Caco-2 (cell line): ENCODE data around the gene YWHAH. TPM values are rescaled to one million over a fixed set of nuclear protein-coding genes. Genes with fewer than 3 reads are reported as not detected.

Experiments
- Bru-seq: library from RNA; stranded (reverse); fragments of 400-500 nt; gene quantifications from one replicate; lab custom pipeline; 2021; lab: Mats Ljungman, UMichigan
- BruChase-seq, 2 experiments: library from RNA; stranded (reverse); fragments of 400-500 nt; gene quantifications; one replicate each; lab custom pipeline; 2021; lab: Mats Ljungman, UMichigan
- BruUV-seq: library from RNA; stranded (reverse); fragments of 400-500 nt; replicated peaks from 2 replicates; lab custom pipeline; 2021; lab: Mats Ljungman, UMichigan
- CTCF ChIA-PET: fragments of 300-600 bp; sonication (Branson Sonifier 250); formaldehyde crosslinking; loops from one replicate; lab custom pipeline; 2022; ENCODE audit warnings: antibody characterized with exemption; lab: Charles Lee
- POLR2A ChIA-PET: fragments of 300-600 bp; sonication (Branson Sonifier 250); formaldehyde crosslinking; loops from one replicate; lab custom pipeline; 2022; ENCODE audit warnings: antibody characterized with exemption; lab: Charles Lee
- DNase-seq, 2 experiments: peaks; one replicate each; pipeline versions ENCODE4 v3.0.0 to v3.0.0-alpha.2; 2020 to 2022
- H3K27me3 ChIP-seq: replicated peaks from 2 replicates; pipeline ENCODE4 v1.6.0; 2011; ENCODE audit warnings: low read length; ENCODE audit not compliant: control insufficient read depth, insufficient read depth
- H3K36me3 ChIP-seq: 2 replicates; pipeline ENCODE4 v1.5.1; 2011; ENCODE audit warnings: low read length; ENCODE audit not compliant: control insufficient read depth, insufficient read depth
- H3K4me1 ChIP-seq: fragments of 250-450 bp; sonication (Bioruptor Pico); 2 replicates; pipeline ENCODE4 v1.5.1; 2020; ENCODE audit warnings: mild to moderate bottlenecking
- H3K4me3 ChIP-seq: 2 replicates; pipeline ENCODE4 v1.5.1; 2011; ENCODE audit warnings: low read depth, mild to moderate bottlenecking, control low read depth, low read length
- H3K9me3 ChIP-seq: fragments of 250-450 bp; sonication (Bioruptor Pico); 2 replicates; pipeline ENCODE4 v1.5.1; 2020; ENCODE audit warnings: mild to moderate bottlenecking, moderate library complexity
- H3K27ac Mint-ChIP-seq: one replicate; pipeline ENCODE4 v1.8.0; 2022; ENCODE audit warnings: mixed read lengths; ENCODE audit not compliant: unreplicated experiment
- H3K27me3 Mint-ChIP-seq: one replicate; pipeline ENCODE4 v1.8.0; 2022; ENCODE audit warnings: mixed read lengths; ENCODE audit not compliant: insufficient read depth, unreplicated experiment
- H3K36me3 Mint-ChIP-seq: one replicate; pipeline ENCODE4 v1.8.0; 2022; ENCODE audit warnings: mild to moderate bottlenecking, mixed read lengths; ENCODE audit not compliant: insufficient read depth, unreplicated experiment
- H3K4me1 Mint-ChIP-seq: one replicate; pipeline ENCODE4 v1.8.0; 2022; ENCODE audit warnings: low read depth, mixed read lengths; ENCODE audit not compliant: unreplicated experiment
- H3K4me3 Mint-ChIP-seq: one replicate; pipeline ENCODE4 v1.8.0; 2022; ENCODE audit warnings: mild to moderate bottlenecking, moderate library complexity, mixed read lengths; ENCODE audit not compliant: unreplicated experiment
- H3K9me3 Mint-ChIP-seq: one replicate; pipeline ENCODE4 v1.8.0; 2022; ENCODE audit warnings: mixed read lengths; ENCODE audit not compliant: unreplicated experiment
- intact Hi-C: fragments of 100-400 bp; cut with micrococcal nuclease; formaldehyde crosslinking; loops from one replicate; pipeline ENCODE4 v1.10.0; 2022; ENCODE audit not compliant: unreplicated experiment
- long read RNA-seq: library from polyadenylated mRNA; stranded (forward); transcript quantifications from one replicate; pipeline ENCODE4 v2.0.0, GENCODE V29; 2022
- total RNA-seq: library from RNA; stranded (reverse); gene quantifications from 2 replicates; pipeline ENCODE4 v1.2.3, GENCODE V29; 2022
- TF ChIP-seq, protein P1 (sequence below), 2 experiments: fragments of 200-600 bp in 1 of 2; IDR thresholded peaks; 1 replicate in 1 of 2; 2 replicates in 1 of 2; pipeline versions ENCODE4 v1.5.1 to v1.8.0; 2011 to 2022; ENCODE audit warnings: antibody characterized with exemption in 1 of 2, control low read depth in 1 of 2, inconsistent platforms in 1 of 2, low read depth in 1 of 2, low read length in 1 of 2, mild to moderate bottlenecking in 1 of 2, moderate library complexity in 1 of 2; ENCODE audit not compliant: insufficient read depth in 1 of 2, severe bottlenecking in 1 of 2, unreplicated experiment in 1 of 2

The YWHAH gene
- total RNA-seq (128 and 135 TPM in 2 replicates), Bru-seq, nascent RNA (percentile 93 among the genes with signal in this experiment), BruChase-seq, experiment 1, labeled RNA remaining after a 2-hour chase (percentile 99 among the genes with signal in this experiment), BruChase-seq, experiment 2, labeled RNA remaining after a 6-hour chase (percentile 99 among the genes with signal in this experiment)
- long read RNA-seq, transcript YWHAH-201 (2 exons, 1,825 nt), result major isoform, 340 of 371 reads
- long read RNA-seq, partial matches to known transcripts, result 15 of 371 reads
- long read RNA-seq, other reads (novel, unspliced or antisense), result 5 of 371 reads

DNA sequence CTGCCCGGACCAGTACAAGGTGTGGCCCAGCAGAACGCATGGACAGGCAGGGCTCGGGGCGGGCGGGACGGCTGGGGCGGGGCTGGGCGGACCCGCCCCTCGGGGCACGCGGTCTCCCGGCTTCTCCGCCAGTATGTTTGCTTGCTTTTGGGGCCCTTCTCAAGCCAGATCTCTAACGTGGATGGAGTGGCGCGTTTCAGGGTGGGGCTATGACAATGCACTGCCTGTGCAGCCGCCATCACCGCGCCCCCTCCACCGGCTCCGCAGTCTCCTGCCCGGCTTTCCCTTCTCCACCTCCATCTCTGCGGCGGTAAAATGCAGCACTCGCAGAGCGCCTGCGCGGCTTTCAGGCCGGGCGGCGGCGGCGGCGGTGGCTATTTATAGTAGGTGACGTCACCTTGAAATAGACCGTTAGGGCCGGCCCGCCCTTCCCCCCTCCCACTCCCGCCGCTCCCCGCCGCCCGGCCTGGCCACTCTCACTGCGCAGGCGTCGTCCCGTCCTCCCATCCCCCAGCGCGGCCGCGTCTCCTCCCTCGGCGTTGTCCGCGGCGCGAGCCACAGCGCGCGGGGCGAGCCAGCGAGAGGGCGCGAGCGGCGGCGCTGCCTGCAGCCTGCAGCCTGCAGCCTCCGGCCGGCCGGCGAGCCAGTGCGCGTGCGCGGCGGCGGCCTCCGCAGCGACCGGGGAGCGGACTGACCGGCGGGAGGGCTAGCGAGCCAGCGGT, at the start of gene YWHAH:
YWHAH (plus strand) TSS at position 558 of the 722 bp plus-strand sequence. CDS start 199 bp downstream, outside the sequence.
- POLR2A ChIA-PET, result interaction anchor here (0.6 kb wide), 1 partner anchor 264 kb away, joined by 4 read pairs; no protein-coding TSS in a partner anchor
- no peak within 1 kb of the TSS for H3K4me3 Mint-ChIP-seq

DNA sequence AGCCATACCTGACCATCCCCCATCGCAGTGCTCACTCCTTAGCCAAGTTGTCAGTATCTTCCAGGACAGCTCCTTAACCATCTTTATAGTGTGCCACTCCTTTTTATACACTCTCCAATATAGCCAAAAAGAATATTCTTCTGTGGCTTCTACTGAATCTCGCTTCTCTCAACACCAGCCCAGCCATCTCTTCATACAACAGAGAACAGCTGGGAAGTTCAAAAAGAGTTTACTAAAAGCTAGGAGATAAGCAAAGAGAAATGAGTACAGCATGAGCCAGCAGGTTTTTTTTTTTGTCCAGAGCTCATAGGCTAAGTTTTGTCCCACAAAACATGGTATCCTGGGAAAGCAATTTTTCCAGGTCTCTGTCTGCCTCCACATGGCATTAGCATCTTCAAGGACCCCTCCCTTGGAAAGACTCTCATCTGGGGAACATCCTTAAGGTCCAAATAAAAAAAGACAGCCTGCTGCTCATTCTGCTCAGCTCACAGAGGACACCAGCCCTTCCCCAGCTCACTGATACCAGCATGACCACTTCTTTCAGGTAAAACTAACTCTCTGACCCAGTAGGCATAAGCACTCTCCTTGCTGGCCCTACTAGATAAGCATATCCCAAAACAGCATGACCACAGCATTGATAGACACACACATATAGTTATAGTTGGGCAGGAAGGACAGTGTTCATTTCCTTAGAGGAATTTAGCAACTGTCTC, 48.8 kb upstream of the YWHAH start:
- H3K36me3 Mint-ChIP-seq, result peaks cover 7% of the 10 kb centered on the region
- no peaks in the 10 kb centered on the region for H3K27me3 Mint-ChIP-seq
- no peak overlapping the region for H3K27ac Mint-ChIP-seq
- TF ChIP-seq, protein P1, sequence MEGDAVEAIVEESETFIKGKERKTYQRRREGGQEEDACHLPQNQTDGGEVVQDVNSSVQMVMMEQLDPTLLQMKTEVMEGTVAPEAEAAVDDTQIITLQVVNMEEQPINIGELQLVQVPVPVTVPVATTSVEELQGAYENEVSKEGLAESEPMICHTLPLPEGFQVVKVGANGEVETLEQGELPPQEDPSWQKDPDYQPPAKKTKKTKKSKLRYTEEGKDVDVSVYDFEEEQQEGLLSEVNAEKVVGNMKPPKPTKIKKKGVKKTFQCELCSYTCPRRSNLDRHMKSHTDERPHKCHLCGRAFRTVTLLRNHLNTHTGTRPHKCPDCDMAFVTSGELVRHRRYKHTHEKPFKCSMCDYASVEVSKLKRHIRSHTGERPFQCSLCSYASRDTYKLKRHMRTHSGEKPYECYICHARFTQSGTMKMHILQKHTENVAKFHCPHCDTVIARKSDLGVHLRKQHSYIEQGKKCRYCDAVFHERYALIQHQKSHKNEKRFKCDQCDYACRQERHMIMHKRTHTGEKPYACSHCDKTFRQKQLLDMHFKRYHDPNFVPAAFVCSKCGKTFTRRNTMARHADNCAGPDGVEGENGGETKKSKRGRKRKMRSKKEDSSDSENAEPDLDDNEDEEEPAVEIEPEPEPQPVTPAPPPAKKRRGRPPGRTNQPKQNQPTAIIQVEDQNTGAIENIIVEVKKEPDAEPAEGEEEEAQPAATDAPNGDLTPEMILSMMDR (IDR thresholded peaks at IDR 0.05; ENCODE audit: insufficient read depth in 1 of 2, low read depth in 1 of 2, low read length in 1 of 2, severe bottlenecking in 1 of 2, unreplicated experiment in 1 of 2), result no peak
- H3K9me3 Mint-ChIP-seq, result no peaks in the 10 kb centered on the region
- H3K27me3 ChIP-seq, result no peaks in the 10 kb centered on the region
- DNase-seq, result no peak
- no peaks in the 10 kb centered on the region for H3K4me1 ChIP-seq
- no peak overlapping the region for H3K4me3 ChIP-seq
- no TSS peak for BruUV-seq
- CTCF ChIA-PET, result no interaction called here
- H3K4me1 Mint-ChIP-seq, result no peaks in the 10 kb centered on the region
- intact Hi-C loops, result no loop called here
- no peaks in the 10 kb centered on the region for H3K9me3 ChIP-seq
- POLR2A ChIA-PET, result no interaction called here
- no peaks in the 10 kb centered on the region; the same call in 1 of the 2 replicates for H3K36me3 ChIP-seq
- H3K4me3 Mint-ChIP-seq, result no peak overlapping the region

More for the DNA sequence above, at the start of gene YWHAH:
- no TSS peak for BruUV-seq
- peaks cover 9% of the 10 kb centered on the region; the same call in 1 of the 2 replicates for H3K4me1 ChIP-seq
- H3K9me3 ChIP-seq, result no peaks in the 10 kb centered on the region
- no peaks in the 10 kb centered on the region for H3K27me3 ChIP-seq
- Mint-ChIP-seq H3K36me3 (peaks cover 29% of the 10 kb centered on the region), H3K27ac (peak within 1 kb of the TSS; percentile 88), H3K9me3 (no peaks in the 10 kb centered on the region), H3K4me1 (no peaks in the 10 kb centered on the region), H3K27me3 (no peaks in the 10 kb centered on the region)
- DNase-seq, result peak; percentile 94 to 96
- TF ChIP-seq, protein P1 (IDR thresholded peaks at IDR 0.05; ENCODE audit: insufficient read depth in 1 of 2, low read depth in 1 of 2, low read length in 1 of 2, severe bottlenecking in 1 of 2, unreplicated experiment in 1 of 2), result no peak
- H3K36me3 ChIP-seq, result peaks cover 2% of the 10 kb centered on the region; the same call in 1 of the 2 replicates
- peak within 1 kb of the TSS; percentile 88 for H3K4me3 ChIP-seq
- CTCF ChIA-PET, result no interaction called here
- intact Hi-C loops, result loop anchor here (1.0 kb wide), 1 partner anchor 191 kb away; no protein-coding TSS in a partner anchor

DNA sequence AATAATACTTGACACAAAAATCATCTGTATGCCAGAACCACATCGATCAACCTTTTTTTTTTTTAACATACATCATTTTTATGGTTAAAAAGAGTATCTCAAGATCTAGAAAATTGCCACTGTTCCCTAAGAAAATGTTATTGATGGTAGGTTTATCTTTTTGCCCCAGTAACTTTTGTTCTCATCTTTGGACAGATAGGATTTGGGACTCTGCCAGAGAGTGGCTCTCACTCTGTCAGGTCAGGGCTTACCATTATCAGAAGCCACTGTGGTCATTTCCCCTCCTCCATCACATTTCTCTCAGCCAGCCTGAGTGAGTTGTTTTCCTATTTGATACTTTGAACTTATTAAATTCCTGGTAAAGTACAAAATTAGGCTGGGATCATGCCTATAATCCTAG, 47.9 kb upstream of the YWHAH start:
- no peaks in the 10 kb centered on the region for H3K4me1 Mint-ChIP-seq
- H3K27ac Mint-ChIP-seq, result no peak overlapping the region
- Histone ChIP-seq H3K27me3 (no peaks in the 10 kb centered on the region), H3K4me3 (no peak overlapping the region), H3K36me3 (no peaks in the 10 kb centered on the region; the same call in 1 of the 2 replicates), H3K4me1 (no peaks in the 10 kb centered on the region), H3K9me3 (no peaks in the 10 kb centered on the region)
- H3K4me3 Mint-ChIP-seq, result no peak overlapping the region
- intact Hi-C loops, result no loop called here
- H3K27me3 Mint-ChIP-seq, result no peaks in the 10 kb centered on the region
- POLR2A ChIA-PET, result no interaction called here
- no peak for DNase-seq
- BruUV-seq, result no TSS peak
- peaks cover 13% of the 10 kb centered on the region for H3K36me3 Mint-ChIP-seq
- TF ChIP-seq, protein P1 (IDR thresholded peaks at IDR 0.05; ENCODE audit: insufficient read depth in 1 of 2, low read depth in 1 of 2, low read length in 1 of 2, severe bottlenecking in 1 of 2, unreplicated experiment in 1 of 2), result no peak
- CTCF ChIA-PET, result interaction anchor here (2.2 kb wide), 1 partner anchor 74 kb away, joined by 6 read pairs; no protein-coding TSS in a partner anchor
- no peaks in the 10 kb centered on the region for H3K9me3 Mint-ChIP-seq
